Vagina (tissue), 2 donors: Measurements from ENCODE around the gene VAMP3.

Source experiments
- CTCF ChIP-seq, 3 experiments: fragments of 450-650 bp in 2 of 3; fragments of 200-600 bp in 1 of 3; sonication (generic) in 1 of 3; IDR thresholded peaks; one replicate each; pipeline ENCODE4 v1.5.1; 2017 to 2019; ENCODE audit warnings: antibody characterized with exemption in 3 of 3, mild to moderate bottlenecking in 2 of 3, moderate library complexity in 2 of 3
- POLR2A ChIP-seq, 2 donors: fragments of 450-650 bp; IDR thresholded peaks; one replicate each; pipeline ENCODE4 v1.6.1; 2017; ENCODE audit warnings: antibody characterized with exemption in 2 of 2, mild to moderate bottlenecking in 2 of 2, moderate library complexity in 2 of 2
- POLR2AphosphoS5 ChIP-seq, 2 donors: sonication (generic); formaldehyde crosslinking; IDR thresholded peaks; one replicate each; pipeline ENCODE4 v1.9.0; 2017; ENCODE audit warnings: antibody characterized with exemption in 2 of 2, mild to moderate bottlenecking in 2 of 2, low read depth in 1 of 2; ENCODE audit not compliant: insufficient read depth in 1 of 2

DNA sequence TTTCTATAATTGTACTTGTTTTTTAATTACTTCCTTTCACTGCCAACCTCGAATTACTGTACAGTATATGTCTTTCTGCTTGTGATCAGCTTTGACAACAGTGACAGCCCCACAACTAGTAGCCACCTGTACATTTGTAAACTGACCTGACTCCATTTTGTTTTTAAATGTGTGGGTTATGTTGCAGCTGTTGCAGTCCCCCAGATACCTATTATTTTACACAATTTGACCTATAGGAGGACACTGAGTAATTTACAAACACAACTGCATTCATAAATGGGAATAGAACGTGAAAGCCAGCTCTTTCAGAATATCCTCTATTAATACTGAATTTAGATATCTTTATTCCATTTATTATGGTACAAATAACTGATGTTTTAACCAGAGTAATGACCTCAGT, 2.5 kb upstream of the VAMP3 start:
- TF ChIP-seq CTCF (IDR thresholded peaks at IDR 0.05) (no peak), POLR2A (IDR thresholded peaks at IDR 0.05) (no peak), POLR2AphosphoS5 (IDR thresholded peaks at IDR 0.05; ENCODE audit: insufficient read depth in 1 of 2, low read depth in 1 of 2) (no peak)
